IMR-90 (cell line): Measurements from ENCODE around the gene HOATZ. TPM values are rescaled to one million over a fixed set of nuclear protein-coding genes. Genes with fewer than 3 reads are reported as not detected.

Experiments used
- ATAC-seq: fragments of 200-7000 bp; cut with Tn5 transposase; 2 replicates; pipeline ENCODE4 v1.9.1; 2020; ENCODE audit warnings: low read depth, mild to moderate bottlenecking, moderate library complexity
- BruUV-seq: library from RNA; stranded (reverse); fragments of 400-500 nt; replicated peaks from 2 replicates; lab custom pipeline; 2021; lab: Mats Ljungman, UMichigan
- CTCF ChIA-PET: fragments of 300-600 bp; formaldehyde crosslinking; extraction: SDS; loops from one replicate; lab custom pipeline; 2021; ENCODE audit warnings: antibody characterized with exemption; lab: Yijun Ruan, JAX
- POLR2A ChIA-PET: fragments of 300-600 bp; sonication (Branson Sonifier 250); formaldehyde crosslinking; loops from one replicate; lab custom pipeline; 2022; ENCODE audit warnings: antibody characterized with exemption; ENCODE audit not compliant: unreplicated experiment; lab: Charles Lee
- DNase-seq: peaks from one replicate; pipeline ENCODE4 v3.0.0; 2013
- H2AFZ ChIP-seq: replicated peaks from 2 replicates; pipeline ENCODE3; 2013; ENCODE audit warnings: low read length, mild to moderate bottlenecking; ENCODE audit not compliant: poor library complexity
- H2AK5ac ChIP-seq: 2 replicates; pipeline ENCODE4 v1.6.1; 2013; ENCODE audit warnings: low read depth, low read length, inconsistent platforms
- H2AK9ac ChIP-seq: replicated peaks from 2 replicates; pipeline ENCODE3; 2013; ENCODE audit warnings: mild to moderate bottlenecking, low read depth, low read length, moderate library complexity; ENCODE audit not compliant: poor library complexity
- H2BK120ac ChIP-seq: 2 replicates; pipeline ENCODE4 v1.6.1; 2013; ENCODE audit warnings: low read depth, low read length, inconsistent platforms
- H2BK15ac ChIP-seq: 3 replicates; pipeline ENCODE4 v1.6.1; 2013; ENCODE audit warnings: low read depth, low read length, inconsistent platforms
- H2BK20ac ChIP-seq: 2 replicates; pipeline ENCODE4 v1.6.1; 2013; ENCODE audit warnings: low read depth, mild to moderate bottlenecking, inconsistent platforms, low read length, moderate library complexity
- H2BK5ac ChIP-seq: 2 replicates; pipeline ENCODE4 v1.6.1; 2013; ENCODE audit warnings: mild to moderate bottlenecking, low read depth, low read length, inconsistent platforms; ENCODE audit not compliant: poor library complexity, severe bottlenecking
- H3K14ac ChIP-seq: replicated peaks from 2 replicates; pipeline ENCODE4 v1.6.1; 2013; ENCODE audit warnings: low read depth, low read length, inconsistent platforms
- H3K18ac ChIP-seq: 2 replicates; pipeline ENCODE4 v1.6.1; 2013; ENCODE audit warnings: low read depth, low read length, control low read depth
- H3K23ac ChIP-seq: 2 replicates; pipeline ENCODE4 v1.6.1; 2013; ENCODE audit warnings: low read depth, low read length, inconsistent platforms
- H3K27ac ChIP-seq: 2 replicates; pipeline ENCODE4 v1.5.1; 2013; ENCODE audit warnings: mild to moderate bottlenecking, control low read depth, low read length; ENCODE audit not compliant: insufficient read depth
- H3K27me3 ChIP-seq: 2 replicates; pipeline ENCODE4 v1.6.1; 2013; ENCODE audit warnings: low read length; ENCODE audit not compliant: control insufficient read depth, insufficient read depth
- H3K36me3 ChIP-seq: 2 replicates; pipeline ENCODE4 v1.6.1; 2013; ENCODE audit warnings: low read length, mixed read lengths; ENCODE audit not compliant: control insufficient read depth, insufficient read depth
- H3K4ac ChIP-seq: 2 replicates; pipeline ENCODE4 v1.6.1; 2013; ENCODE audit warnings: low read depth, low read length, inconsistent platforms
- H3K4me1 ChIP-seq: 2 replicates; pipeline ENCODE4 v1.6.1; 2013; ENCODE audit warnings: low read length, mixed read lengths; ENCODE audit not compliant: control insufficient read depth, insufficient read depth
- H3K4me2 ChIP-seq: 2 replicates; pipeline ENCODE4 v1.6.1; 2013; ENCODE audit warnings: low read depth, mild to moderate bottlenecking, control low read depth, low read length, moderate library complexity
- H3K4me3 ChIP-seq: 2 replicates; pipeline ENCODE4 v1.5.1; 2013; ENCODE audit warnings: low read depth, mild to moderate bottlenecking, control low read depth, low read length, moderate library complexity; ENCODE audit not compliant: insufficient read depth
- H3K56ac ChIP-seq: 2 replicates; pipeline ENCODE4 v1.6.1; 2013; ENCODE audit warnings: low read length, inconsistent platforms; ENCODE audit not compliant: insufficient read depth; ENCODE audit errors: extremely low read depth
- H3K79me1 ChIP-seq, 2 experiments: 2 replicates each; pipeline ENCODE4 v1.6.1; 2013; ENCODE audit warnings: low read length in 2 of 2, inconsistent platforms in 1 of 2, low read depth in 1 of 2
- H3K9ac ChIP-seq: 2 replicates; pipeline ENCODE4 v1.6.1; 2013; ENCODE audit warnings: low read depth, low read length, control low read depth
- H3K9me1 ChIP-seq: 2 replicates; pipeline ENCODE4 v1.6.1; 2013; ENCODE audit warnings: low read length, inconsistent platforms; ENCODE audit not compliant: insufficient read depth
- H3K9me3 ChIP-seq: 2 replicates; pipeline ENCODE4 v1.6.1; 2013; ENCODE audit warnings: low read length; ENCODE audit not compliant: control insufficient read depth, insufficient read depth
- H4K20me1 ChIP-seq: 2 replicates; pipeline ENCODE4 v1.6.1; 2013; ENCODE audit warnings: low read length, inconsistent platforms; ENCODE audit not compliant: insufficient read depth
- H4K5ac ChIP-seq: 2 replicates; pipeline ENCODE4 v1.6.1; 2013; ENCODE audit warnings: mild to moderate bottlenecking, low read depth, low read length, control low read depth
- H4K8ac ChIP-seq, 2 experiments: 2 replicates each; pipeline ENCODE4 v1.6.1; 2013; ENCODE audit warnings: low read depth in 2 of 2, low read length in 2 of 2, control low read depth in 1 of 2, inconsistent platforms in 1 of 2
- H4K91ac ChIP-seq: 2 replicates; pipeline ENCODE4 v1.6.1; 2013; ENCODE audit warnings: low read depth, low read length, inconsistent platforms; ENCODE audit not compliant: insufficient read depth
- ELK1 ChIP-seq: fragments of 150-350 bp; IDR thresholded peaks from 2 replicates; pipeline ENCODE4 v1.6.1; 2016; ENCODE audit warnings: low read depth, mild to moderate bottlenecking, low read length, moderate library complexity, borderline replicate concordance
- MAFK ChIP-seq: IDR thresholded peaks from 2 replicates; pipeline ENCODE4 v1.6.1; 2012; ENCODE audit warnings: low read depth, low read length, improper control_type of control experiment
- MAZ ChIP-seq: IDR thresholded peaks from 2 replicates; pipeline ENCODE4 v1.6.1; 2012; ENCODE audit warnings: low read depth, mild to moderate bottlenecking, low read length, improper control_type of control experiment, moderate library complexity, borderline replicate concordance
- MXI1 ChIP-seq: IDR thresholded peaks from 2 replicates; pipeline ENCODE4 v1.6.1; 2012; ENCODE audit warnings: low read depth, mild to moderate bottlenecking, low read length, moderate library complexity, borderline replicate concordance
- POLR2A ChIP-seq: IDR thresholded peaks from 2 replicates; pipeline ENCODE4 v1.6.1; 2012; ENCODE audit warnings: mild to moderate bottlenecking, low read depth, low read length
- RCOR1 ChIP-seq: IDR thresholded peaks from 2 replicates; pipeline ENCODE4 v1.6.1; 2012; ENCODE audit warnings: mild to moderate bottlenecking, low read length, improper control_type of control experiment; ENCODE audit not compliant: insufficient replicate concordance
- RFX5 ChIP-seq: IDR thresholded peaks from 2 replicates; pipeline ENCODE4 v1.8.0; 2012; ENCODE audit warnings: low read depth, mild to moderate bottlenecking, low read length, moderate library complexity
- WGBS, 2 experiments: methylation state at CpG; one replicate each; pipeline versions ENCODE4 v1.1.5 to v1.1.7; 2013; ENCODE audit warnings: missing lambda C conversion rate in 2 of 2; ENCODE audit not compliant: insufficient read length in 1 of 2; ENCODE audit errors: extremely low coverage in 2 of 2; 5-methylcytosine and 5-hydroxymethylcytosine counted together
- dilution Hi-C: fragments of 300-500 bp; cut with HindIII; formaldehyde crosslinking; loops from one replicate; pipeline ENCODE4 v1.14.3; 2018; ENCODE audit warnings: low sequenced_read_pairs; ENCODE audit not compliant: unreplicated experiment
- in situ Hi-C: fragments of 300-500 bp; cut with MboI; formaldehyde crosslinking; loops from 3 replicates; pipeline ENCODE4 v1.14.3; 2019; ENCODE audit warnings: low sequenced_read_pairs, inconsistent platforms, mixed read lengths
- intact Hi-C: fragments of 100-400 bp; cut with micrococcal nuclease; formaldehyde crosslinking; loops from 2 replicates; pipeline ENCODE4 v1.10.0; 2022
- polyA plus RNA-seq, 3 experiments: library from polyadenylated mRNA; depleted of rRNA; stranded (reverse); fragments of >200 nt; gene quantifications; 2 replicates each; pipeline ENCODE4 v1.2.3, GENCODE V29; 2012; ENCODE audit warnings: low replicate concordance in 1 of 3
- total RNA-seq: library from RNA; depleted of rRNA; stranded (reverse); fragments of >200 nt; gene quantifications from 2 replicates; pipeline ENCODE4 v1.2.3, GENCODE V29; 2012
- TF ChIP-seq, protein P1 (sequence below): fragments of 150-350 bp; IDR thresholded peaks from 2 replicates; pipeline ENCODE4 v1.6.1; 2017; ENCODE audit warnings: mild to moderate bottlenecking, antibody characterized with exemption, low read length, low read depth

HOATZ gene
- total and polyA plus RNA-seq, 2 of the 4 experiments (the other 2 are of a cell fraction), result not detected

DNA sequence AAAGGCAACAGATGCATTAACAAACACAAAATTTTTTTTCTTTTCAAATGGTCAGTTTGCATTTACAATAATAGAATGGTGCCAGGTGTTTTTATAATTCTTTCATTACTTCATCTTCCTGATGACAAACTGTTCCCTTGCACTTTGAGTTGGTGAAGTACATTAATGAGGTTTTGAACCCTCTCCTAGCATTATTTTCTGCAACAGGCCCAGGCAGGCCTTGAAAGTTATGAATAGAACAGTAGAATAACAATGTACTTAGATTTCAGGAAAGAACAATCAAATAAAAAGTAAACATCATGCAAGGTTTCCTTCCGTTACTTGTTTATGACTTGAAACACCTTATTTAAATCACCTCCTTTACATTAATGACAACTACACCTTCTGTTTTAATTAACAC is 12.0 kb upstream of the HOATZ start:
- no peaks in the 10 kb centered on the region for H3K36me3 ChIP-seq
- H2BK120ac ChIP-seq, result no peak overlapping the region
- H2BK15ac ChIP-seq, result no peak overlapping the region
- H3K9me1 ChIP-seq, result no peaks in the 10 kb centered on the region
- DNase-seq, result no peak
- no peak overlapping the region for H2AFZ ChIP-seq
- in situ Hi-C loops (no loop called here), intact Hi-C loops (no loop called here), dilution Hi-C loops (no loop called here)
- H3K9ac ChIP-seq, result no peak overlapping the region
- no peak overlapping the region for H2AK9ac ChIP-seq
- H4K91ac ChIP-seq, result no peak overlapping the region
- no peak overlapping the region for H3K27ac ChIP-seq
- no peak overlapping the region for H3K4ac ChIP-seq
- peaks cover 7% of the 10 kb centered on the region; the same call in 1 of the 2 replicates for H3K27me3 ChIP-seq
- no peak overlapping the region for H2BK5ac ChIP-seq
- H4K8ac ChIP-seq, result no peak overlapping the region
- no peaks in the 10 kb centered on the region for H3K79me1 ChIP-seq
- H4K20me1 ChIP-seq, result no peaks in the 10 kb centered on the region
- no peak overlapping the region for H3K23ac ChIP-seq
- no TSS peak for BruUV-seq
- no peak overlapping the region for H3K14ac ChIP-seq
- no peak overlapping the region for H3K4me2 ChIP-seq
- WGBS, 2 experiments, result no CpG with 5 or more reads among the region's 1 CpG
- H3K4me1 ChIP-seq, result no peaks in the 10 kb centered on the region
- H4K5ac ChIP-seq, result no peak overlapping the region
- TF ChIP-seq MAFK, result no peak
- TF ChIP-seq MXI1, result no peak
- TF ChIP-seq POLR2A, result no peak
- no peak for TF ChIP-seq RCOR1
- TF ChIP-seq ELK1, result no peak
- TF ChIP-seq, protein P1, sequence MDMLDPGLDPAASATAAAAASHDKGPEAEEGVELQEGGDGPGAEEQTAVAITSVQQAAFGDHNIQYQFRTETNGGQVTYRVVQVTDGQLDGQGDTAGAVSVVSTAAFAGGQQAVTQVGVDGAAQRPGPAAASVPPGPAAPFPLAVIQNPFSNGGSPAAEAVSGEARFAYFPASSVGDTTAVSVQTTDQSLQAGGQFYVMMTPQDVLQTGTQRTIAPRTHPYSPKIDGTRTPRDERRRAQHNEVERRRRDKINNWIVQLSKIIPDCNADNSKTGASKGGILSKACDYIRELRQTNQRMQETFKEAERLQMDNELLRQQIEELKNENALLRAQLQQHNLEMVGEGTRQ, result no peak
- TF ChIP-seq MAZ, result no peak
- TF ChIP-seq RFX5, result no peak
- H2AK5ac ChIP-seq, result no peak overlapping the region
- no peak overlapping the region for H3K56ac ChIP-seq
- H3K4me3 ChIP-seq, result no peak overlapping the region
- no peak for ATAC-seq
- H2BK20ac ChIP-seq, result no peak overlapping the region
- H3K18ac ChIP-seq, result no peak overlapping the region
- no peaks in the 10 kb centered on the region for H3K9me3 ChIP-seq
- POLR2A ChIA-PET, result no interaction called here
- CTCF ChIA-PET, result no interaction called here
